Measurements from ENCODE around the gene ATP8B3. TPM values are rescaled to one million over a fixed set of nuclear protein-coding genes. Genes with fewer than 3 reads are reported as not detected.

The ATP8B3 gene
- total and polyA plus RNA-seq, 2 donors from 2014 or later = 0.24 to 3.6 TPM

- Histone ChIP-seq H3K27ac (ENCODE audit: low read depth in 2 of 2, low read length in 2 of 2) (no peak overlapping the region), H3K9ac (ENCODE audit: low read length in 3 of 3) (no peak overlapping the region), H3K27me3 (ENCODE audit: control insufficient read depth, insufficient read depth, low read length) (no peaks in the 10 kb centered on the region), H3K9me3 (ENCODE audit: control insufficient read depth in 2 of 3, insufficient read depth in 1 of 3, low read length in 3 of 3) (no peaks in the 10 kb centered on the region), H3K4me1 (ENCODE audit: control insufficient read depth in 2 of 3, insufficient read depth in 2 of 3, low read depth in 1 of 3, low read length in 3 of 3) (peaks cover 0 to 25% (median 0%) of the 10 kb centered on the region in 3 donors), H3K4me3 (ENCODE audit: low read length in 3 of 3) (no peak overlapping the region), H3K36me3 (ENCODE audit: control insufficient read depth in 2 of 3, insufficient read depth in 3 of 3, low read length in 3 of 3) (no peaks in the 10 kb centered on the region)
- intact Hi-C loops (cut with DNase I) = no loop called here
- TF ChIP-seq, protein P1, sequence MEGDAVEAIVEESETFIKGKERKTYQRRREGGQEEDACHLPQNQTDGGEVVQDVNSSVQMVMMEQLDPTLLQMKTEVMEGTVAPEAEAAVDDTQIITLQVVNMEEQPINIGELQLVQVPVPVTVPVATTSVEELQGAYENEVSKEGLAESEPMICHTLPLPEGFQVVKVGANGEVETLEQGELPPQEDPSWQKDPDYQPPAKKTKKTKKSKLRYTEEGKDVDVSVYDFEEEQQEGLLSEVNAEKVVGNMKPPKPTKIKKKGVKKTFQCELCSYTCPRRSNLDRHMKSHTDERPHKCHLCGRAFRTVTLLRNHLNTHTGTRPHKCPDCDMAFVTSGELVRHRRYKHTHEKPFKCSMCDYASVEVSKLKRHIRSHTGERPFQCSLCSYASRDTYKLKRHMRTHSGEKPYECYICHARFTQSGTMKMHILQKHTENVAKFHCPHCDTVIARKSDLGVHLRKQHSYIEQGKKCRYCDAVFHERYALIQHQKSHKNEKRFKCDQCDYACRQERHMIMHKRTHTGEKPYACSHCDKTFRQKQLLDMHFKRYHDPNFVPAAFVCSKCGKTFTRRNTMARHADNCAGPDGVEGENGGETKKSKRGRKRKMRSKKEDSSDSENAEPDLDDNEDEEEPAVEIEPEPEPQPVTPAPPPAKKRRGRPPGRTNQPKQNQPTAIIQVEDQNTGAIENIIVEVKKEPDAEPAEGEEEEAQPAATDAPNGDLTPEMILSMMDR (IDR thresholded peaks at IDR 0.05; ENCODE audit: borderline replicate concordance, extremely low read depth, insufficient read depth) = no peak
- no peak for DNase-seq
- no peak for FAIRE-seq
These were observed 24.6 kb upstream of the ATP8B3 start for GRCh38 chr19:1836458-1837221.

DNA sequence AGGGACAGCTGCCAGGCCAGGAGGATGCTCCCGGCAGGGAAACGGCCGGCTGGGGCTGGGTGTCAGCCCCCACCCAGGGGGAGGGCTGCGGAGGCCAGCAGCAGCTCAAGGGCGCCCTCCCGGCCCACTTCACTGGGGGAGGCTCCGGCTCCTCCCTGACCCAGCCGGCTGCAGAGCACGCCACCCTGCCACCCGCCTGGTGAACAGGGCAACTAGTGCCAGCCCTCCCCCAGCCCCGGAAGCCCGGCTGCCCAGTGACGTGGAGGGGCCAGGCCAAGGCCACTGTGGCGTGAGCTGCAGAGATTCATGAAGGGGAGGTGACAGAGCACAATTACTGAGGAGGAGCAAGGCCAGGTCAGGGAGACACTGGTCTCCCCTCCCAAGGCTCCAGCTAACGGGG is 21.5 kb upstream of the ATP8B3 start:
- FAIRE-seq = no peak
- DNase-seq = peak; percentile 47 to 76 (median 74)
- no peaks in the 10 kb centered on the region for H3K9me3 ChIP-seq (ENCODE audit: control insufficient read depth in 2 of 3, insufficient read depth in 1 of 3, low read length in 3 of 3)
- no peak overlapping the region for H3K27ac ChIP-seq (ENCODE audit: low read depth in 2 of 2, low read length in 2 of 2)
- H3K4me3 ChIP-seq (ENCODE audit: low read length in 3 of 3) = no peak overlapping the region
- peaks cover 0 to 7% (median 0%) of the 10 kb centered on the region in 3 donors for H3K4me1 ChIP-seq (ENCODE audit: control insufficient read depth in 2 of 3, insufficient read depth in 2 of 3, low read depth in 1 of 3, low read length in 3 of 3)
- H3K27me3 ChIP-seq (ENCODE audit: control insufficient read depth, insufficient read depth, low read length) = no peaks in the 10 kb centered on the region
- H3K9ac ChIP-seq (ENCODE audit: low read length in 3 of 3) = no peak overlapping the region
- TF ChIP-seq, protein P1 (IDR thresholded peaks at IDR 0.05; ENCODE audit: borderline replicate concordance, extremely low read depth, insufficient read depth) = no peak
- peaks cover 0 to 5% (median 3%) of the 10 kb centered on the region in 3 donors for H3K36me3 ChIP-seq (ENCODE audit: control insufficient read depth in 2 of 3, insufficient read depth in 3 of 3, low read length in 3 of 3)
- intact Hi-C loops (cut with DNase I) = no loop called here

DNA sequence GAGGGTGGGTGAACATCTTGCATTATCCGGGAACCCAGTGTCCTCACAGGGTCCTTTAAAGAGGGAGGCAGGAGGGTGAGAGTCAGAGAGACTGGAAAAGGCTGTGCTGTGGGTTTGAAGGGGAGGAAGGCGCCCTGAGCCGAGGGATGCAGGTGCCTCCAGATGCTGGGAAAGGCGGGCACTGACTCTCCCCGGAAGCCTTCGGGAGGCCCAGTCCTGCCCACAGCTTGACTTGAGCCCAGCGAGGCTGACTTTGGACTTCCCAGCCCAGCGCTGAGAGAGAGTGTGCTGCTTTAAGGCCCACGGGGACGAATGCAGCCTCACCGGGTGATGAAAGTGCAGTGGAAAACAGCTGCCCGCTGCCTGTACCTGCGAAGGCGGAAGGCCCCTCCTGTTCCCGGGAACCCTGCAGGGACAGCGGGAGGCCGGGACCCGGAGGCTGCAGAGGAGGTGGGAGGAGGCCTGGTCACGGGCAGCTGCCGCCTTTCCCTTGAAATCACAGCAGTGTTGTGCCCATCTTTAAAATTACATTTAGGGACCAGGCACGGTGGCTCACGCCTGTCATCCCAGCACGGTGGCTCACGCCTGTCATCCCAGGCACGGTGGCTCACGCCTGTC is 20.1 kb upstream of the ATP8B3 start:
- Histone ChIP-seq H3K27me3 (ENCODE audit: control insufficient read depth, insufficient read depth, low read length) (no peaks in the 10 kb centered on the region), H3K27ac (ENCODE audit: low read depth in 2 of 2, low read length in 2 of 2) (no peak overlapping the region), H3K36me3 (ENCODE audit: control insufficient read depth in 2 of 3, insufficient read depth in 3 of 3, low read length in 3 of 3) (peaks cover 0 to 5% (median 3%) of the 10 kb centered on the region in 3 donors), H3K4me3 (ENCODE audit: low read length in 3 of 3) (no peak overlapping the region), H3K9me3 (ENCODE audit: control insufficient read depth in 2 of 3, insufficient read depth in 1 of 3, low read length in 3 of 3) (no peaks in the 10 kb centered on the region), H3K4me1 (ENCODE audit: control insufficient read depth in 2 of 3, insufficient read depth in 2 of 3, low read depth in 1 of 3, low read length in 3 of 3) (peaks cover 0 to 7% (median 0%) of the 10 kb centered on the region in 3 donors), H3K9ac (ENCODE audit: low read length in 3 of 3) (no peak overlapping the region)
- TF ChIP-seq, protein P1 (IDR thresholded peaks at IDR 0.05; ENCODE audit: borderline replicate concordance, extremely low read depth, insufficient read depth) = no peak
- intact Hi-C loops (cut with DNase I) = no loop called here
- FAIRE-seq = no peak
- no peak for DNase-seq
